Stomach (tissue), 9 donors: ENCODE results near the gene HLTF. TPM values are rescaled to one million over a fixed set of nuclear protein-coding genes. Genes with fewer than 3 reads are reported as not detected.

Experiments used
- DNase-seq, 2 donors: peaks; one replicate each; pipeline versions ENCODE4 v3.0.0 to v3.0.0-alpha.2; 2013 to 2019
- H3K27ac ChIP-seq, 5 donors: fragments of 200-600 bp in 4 of 5; sonication (generic) in 4 of 5; one replicate each; pipeline ENCODE4 v1.5.1; 2013 to 2019; ENCODE audit warnings: mild to moderate bottlenecking in 1 of 5, moderate library complexity in 1 of 5
- H3K27me3 ChIP-seq, 3 donors: fragments of 200-600 bp; sonication (generic); one replicate each; pipeline ENCODE4 v1.5.1; 2017 to 2019; ENCODE audit warnings: mixed run types in 1 of 3
- H3K36me3 ChIP-seq, 4 donors: fragments of 200-600 bp; sonication (generic); 1 replicate in 3 of 4; 2 replicates in 1 of 4; pipeline ENCODE4 v1.5.1; 2016 to 2019
- H3K4me1 ChIP-seq, 4 donors: fragments of 200-600 bp; sonication (generic); one replicate each; pipeline ENCODE4 v1.5.1; 2016 to 2019
- H3K4me3 ChIP-seq, 4 donors: fragments of 200-600 bp; sonication (generic) in 3 of 4; one replicate each; pipeline ENCODE4 v1.5.1; 2016 to 2019; ENCODE audit warnings: mild to moderate bottlenecking in 1 of 4
- H3K9me3 ChIP-seq, 4 donors: fragments of 200-600 bp; sonication (generic); one replicate each; pipeline ENCODE4 v1.5.1; 2016 to 2019
- EP300 ChIP-seq: sonication (generic); formaldehyde crosslinking; IDR thresholded peaks from one replicate; pipeline ENCODE4 v1.6.1; 2017; ENCODE audit warnings: antibody characterized with exemption
- POLR2A ChIP-seq, 4 donors: fragments of 450-650 bp; IDR thresholded peaks; one replicate each; pipeline ENCODE4 v1.6.1; 2016; ENCODE audit warnings: antibody characterized with exemption in 4 of 4, control low read depth in 2 of 4, mild to moderate bottlenecking in 1 of 4, moderate library complexity in 1 of 4
- POLR2AphosphoS5 ChIP-seq, 3 donors: sonication (generic); formaldehyde crosslinking; IDR thresholded peaks; one replicate each; pipeline ENCODE4 v1.6.1; 2016; ENCODE audit warnings: antibody characterized with exemption in 3 of 3
- WGBS, 5 donors: extraction: QIAGEN DNeasy Blood & Tissue Kit in 3 of 5; methylation state at CpG; one replicate each; pipeline versions ENCODE4 v1.1.5 to v1.1.7; 2013 to 2018; 5-methylcytosine and 5-hydroxymethylcytosine counted together
- intact Hi-C: fragments of 100-400 bp; cut with DNase I; formaldehyde crosslinking; loops from one replicate; pipeline ENCODE4 v1.15.1; 2023; ENCODE audit warnings: low total_unique reads
- polyA plus RNA-seq, 3 donors: library from polyadenylated mRNA; stranded (reverse); fragments of 200-250 nt; gene quantifications; one replicate each; pipeline ENCODE4 v1.2.3, GENCODE V29; 2013
- total RNA-seq, 5 donors: library from RNA; depleted of rRNA; stranded (reverse); fragments of >200 nt; gene quantifications; one replicate each; pipeline versions ENCODE4 v1.1.0 to v1.2.3, GENCODE V29; 2014 to 2016
- TF ChIP-seq, protein P1 (sequence below), 7 experiments: fragments of 450-650 bp in 4 of 7; fragments of 200-600 bp in 3 of 7; sonication (generic) in 3 of 7; IDR thresholded peaks; one replicate each; pipeline ENCODE4 v1.5.1; 2016 to 2019; ENCODE audit warnings: antibody characterized with exemption in 7 of 7, control low read depth in 2 of 7, mild to moderate bottlenecking in 1 of 7
- donor health status: healthy with polysubstance abuse.
- donor health status: Bipolar disorder and iron deficiency.
- donor health status: healthy.

HLTF gene
- total and polyA plus RNA-seq, 8 donors, result 3.4 to 61.6 (median 11.7) TPM

- Histone ChIP-seq H3K27ac (peak overlapping the region in 2 of 5 donors; percentile 3 to 52), H3K4me3 (no peak overlapping the region), H3K9me3 (no peaks in the 10 kb centered on the region), H3K4me1 (peaks cover 6 to 42% (median 22%) of the 10 kb centered on the region in 4 donors), H3K27me3 (no peaks in the 10 kb centered on the region), H3K36me3 (peaks cover 0 to 76% (median 58%) of the 10 kb centered on the region in 4 donors)
- 40 to 91% (median 58%) methylated on average over 1 of the region's 1 CpG for WGBS, 5 donors
- intact Hi-C loops, result no loop called here
- no peak for DNase-seq
- TF ChIP-seq EP300 (no peak), POLR2AphosphoS5 (IDR thresholded peaks at IDR 0.05) (no peak), POLR2A (IDR thresholded peaks at IDR 0.05) (no peak)
- TF ChIP-seq, protein P1, sequence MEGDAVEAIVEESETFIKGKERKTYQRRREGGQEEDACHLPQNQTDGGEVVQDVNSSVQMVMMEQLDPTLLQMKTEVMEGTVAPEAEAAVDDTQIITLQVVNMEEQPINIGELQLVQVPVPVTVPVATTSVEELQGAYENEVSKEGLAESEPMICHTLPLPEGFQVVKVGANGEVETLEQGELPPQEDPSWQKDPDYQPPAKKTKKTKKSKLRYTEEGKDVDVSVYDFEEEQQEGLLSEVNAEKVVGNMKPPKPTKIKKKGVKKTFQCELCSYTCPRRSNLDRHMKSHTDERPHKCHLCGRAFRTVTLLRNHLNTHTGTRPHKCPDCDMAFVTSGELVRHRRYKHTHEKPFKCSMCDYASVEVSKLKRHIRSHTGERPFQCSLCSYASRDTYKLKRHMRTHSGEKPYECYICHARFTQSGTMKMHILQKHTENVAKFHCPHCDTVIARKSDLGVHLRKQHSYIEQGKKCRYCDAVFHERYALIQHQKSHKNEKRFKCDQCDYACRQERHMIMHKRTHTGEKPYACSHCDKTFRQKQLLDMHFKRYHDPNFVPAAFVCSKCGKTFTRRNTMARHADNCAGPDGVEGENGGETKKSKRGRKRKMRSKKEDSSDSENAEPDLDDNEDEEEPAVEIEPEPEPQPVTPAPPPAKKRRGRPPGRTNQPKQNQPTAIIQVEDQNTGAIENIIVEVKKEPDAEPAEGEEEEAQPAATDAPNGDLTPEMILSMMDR (IDR thresholded peaks at IDR 0.05), result no peak
Measured at GRCh38 chr3:149018247-149018646, 68.1 kb downstream of the HLTF start.

- no peak for DNase-seq
- WGBS, 5 donors, result 68 to 83% (median 81%) methylated on average over 9 of the region's 9 CpGs
- Histone ChIP-seq H3K27ac (peak overlapping the region in 4 of 5 donors; percentile 1 to 59 (median 22)), H3K4me3 (no peak overlapping the region), H3K9me3 (no peaks in the 10 kb centered on the region), H3K27me3 (no peaks in the 10 kb centered on the region), H3K4me1 (peaks cover 6 to 42% (median 22%) of the 10 kb centered on the region in 4 donors), H3K36me3 (peaks cover 0 to 76% (median 58%) of the 10 kb centered on the region in 4 donors)
- TF ChIP-seq POLR2A (IDR thresholded peaks at IDR 0.05), result no peak
- peak in 1 of 3 donors; percentile 41 for TF ChIP-seq POLR2AphosphoS5 (IDR thresholded peaks at IDR 0.05)
- intact Hi-C loops, result no loop called here
Measured at GRCh38 chr3:149016669-149017541, 69.4 kb downstream of the HLTF start.

DNA sequence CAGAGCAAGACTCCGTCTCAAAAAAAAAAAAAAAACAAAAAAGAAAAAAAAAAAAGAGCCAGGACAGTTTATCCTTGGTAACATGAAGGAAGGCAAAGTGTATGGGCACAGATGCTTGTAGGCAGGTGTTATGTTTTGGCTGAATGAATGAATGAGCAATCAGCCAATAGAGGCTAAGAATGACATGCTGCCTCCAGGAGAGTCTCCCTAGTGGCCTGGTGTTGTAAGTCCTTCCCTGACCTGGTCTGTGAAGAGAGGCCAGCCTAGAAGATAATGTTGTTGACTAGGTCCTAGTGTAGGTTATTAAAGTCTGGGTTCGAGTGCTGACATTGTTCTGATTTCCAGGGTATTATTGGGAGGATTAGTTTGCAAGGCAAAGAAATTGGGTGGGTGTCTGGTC lies 70.1 kb downstream of the HLTF start:
- no peak for TF ChIP-seq POLR2AphosphoS5 (IDR thresholded peaks at IDR 0.05)
- TF ChIP-seq, protein P1 (IDR thresholded peaks at IDR 0.05), result no peak
- no peak for TF ChIP-seq POLR2A (IDR thresholded peaks at IDR 0.05)
- TF ChIP-seq EP300, result no peak
- intact Hi-C loops, result no loop called here
- no peak overlapping the region for H3K4me3 ChIP-seq
- peaks cover 6 to 44% (median 22%) of the 10 kb centered on the region in 4 donors for H3K4me1 ChIP-seq
- H3K27me3 ChIP-seq, result no peaks in the 10 kb centered on the region
- 89 to 100% (median 98%) methylated on average over 1 to 2 of the region's 2 CpGs for WGBS, 5 donors
- H3K27ac ChIP-seq, result peak overlapping the region in 4 of 5 donors; percentile 1 to 59 (median 22)
- H3K36me3 ChIP-seq, result peaks cover 2 to 76% (median 58%) of the 10 kb centered on the region in 4 donors
- DNase-seq, result no peak
- no peaks in the 10 kb centered on the region for H3K9me3 ChIP-seq

DNA sequence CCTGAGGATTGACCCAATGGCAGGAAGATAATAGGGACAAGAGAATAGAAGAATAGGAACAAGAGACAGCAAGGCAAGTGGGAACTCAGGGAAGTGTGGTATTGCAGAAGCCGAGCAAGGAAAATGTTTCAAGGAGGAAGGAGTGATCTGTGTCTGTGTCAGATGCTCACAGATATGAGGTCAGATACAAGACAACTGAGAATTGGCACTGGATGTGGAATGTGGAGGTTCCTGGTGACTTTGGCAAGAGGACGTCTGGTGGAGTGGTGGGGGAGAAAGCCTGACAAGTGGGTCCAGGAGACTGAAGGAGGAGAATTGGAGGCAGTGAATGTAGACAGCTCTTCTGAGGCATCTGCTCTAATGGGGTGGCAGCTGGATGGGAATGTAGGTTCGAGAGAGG lies 70.9 kb downstream of the HLTF start:
- DNase-seq, result no peak
- WGBS, 5 donors, result 72 to 92% (median 83%) methylated on average over 3 of the region's 3 CpGs
- no peaks in the 10 kb centered on the region for H3K27me3 ChIP-seq
- H3K36me3 ChIP-seq, result peaks cover 11 to 76% (median 60%) of the 10 kb centered on the region in 4 donors
- peaks cover 6 to 46% (median 21%) of the 10 kb centered on the region in 4 donors for H3K4me1 ChIP-seq
- H3K4me3 ChIP-seq, result no peak overlapping the region
- peak overlapping the region in 1 of 5 donors; percentile 11 for H3K27ac ChIP-seq
- intact Hi-C loops, result no loop called here
- no peaks in the 10 kb centered on the region for H3K9me3 ChIP-seq
- no peak for TF ChIP-seq EP300
- TF ChIP-seq POLR2AphosphoS5 (IDR thresholded peaks at IDR 0.05), result no peak
- TF ChIP-seq, protein P1 (IDR thresholded peaks at IDR 0.05), result no peak
- TF ChIP-seq POLR2A (IDR thresholded peaks at IDR 0.05), result no peak
